ENCODE data around the gene CLCF1. TPM values are rescaled to one million over a fixed set of nuclear protein-coding genes. Genes with fewer than 3 reads are reported as not detected.

CLCF1 gene
- total RNA-seq, 1 donor: 6.9 TPM

DNA sequence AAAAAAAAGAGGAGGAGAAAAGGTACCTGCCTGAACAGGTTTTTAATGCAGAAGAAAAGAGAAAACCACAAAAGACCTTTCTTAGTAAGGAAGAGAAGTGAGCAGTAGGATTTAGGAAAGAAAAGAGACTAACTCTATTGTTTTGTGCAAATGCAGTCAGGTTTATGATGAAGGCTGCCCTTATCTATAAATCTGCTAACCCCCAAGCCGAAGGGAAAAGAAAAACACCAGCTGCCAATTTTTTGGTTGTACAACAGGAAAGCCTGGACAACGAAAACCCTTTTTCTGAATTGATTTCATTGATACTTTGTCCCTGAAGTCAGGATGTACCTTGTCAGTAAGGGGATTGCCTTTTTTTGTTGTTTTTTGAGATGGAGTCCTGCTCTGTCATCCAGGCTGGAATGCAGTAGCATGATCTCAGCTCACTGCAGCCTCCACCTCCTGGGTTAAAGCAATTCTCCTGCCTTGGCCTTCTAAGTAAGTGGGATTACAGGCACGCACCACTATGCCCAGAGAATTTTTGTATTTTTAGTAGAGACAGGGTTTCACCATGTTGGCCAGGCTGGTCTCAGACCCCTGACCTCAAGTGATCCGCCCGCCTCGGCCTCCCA lies 41.2 kb downstream of the CLCF1 start:
- H3K4me2 ChIP-seq (ENCODE audit: insufficient read depth, low read length): no peak overlapping the region
- DNase-seq (ENCODE audit: insufficient read length, low spot score, missing footprints): no peak
- no peaks in the 10 kb centered on the region for H3K9me3 ChIP-seq (ENCODE audit: low read depth, low read length)
- H3K4me1 ChIP-seq (ENCODE audit: insufficient read depth, low read length): no peaks in the 10 kb centered on the region
- no peaks in the 10 kb centered on the region for H3K27me3 ChIP-seq (ENCODE audit: insufficient read depth, low read length)
- H3K79me2 ChIP-seq (ENCODE audit: insufficient read depth, low read length): no peaks in the 10 kb centered on the region
- no peaks in the 10 kb centered on the region for H4K20me1 ChIP-seq (ENCODE audit: insufficient read depth, low read length)
- H2AFZ ChIP-seq (ENCODE audit: low read length): no peak overlapping the region
- TF ChIP-seq, protein P1, sequence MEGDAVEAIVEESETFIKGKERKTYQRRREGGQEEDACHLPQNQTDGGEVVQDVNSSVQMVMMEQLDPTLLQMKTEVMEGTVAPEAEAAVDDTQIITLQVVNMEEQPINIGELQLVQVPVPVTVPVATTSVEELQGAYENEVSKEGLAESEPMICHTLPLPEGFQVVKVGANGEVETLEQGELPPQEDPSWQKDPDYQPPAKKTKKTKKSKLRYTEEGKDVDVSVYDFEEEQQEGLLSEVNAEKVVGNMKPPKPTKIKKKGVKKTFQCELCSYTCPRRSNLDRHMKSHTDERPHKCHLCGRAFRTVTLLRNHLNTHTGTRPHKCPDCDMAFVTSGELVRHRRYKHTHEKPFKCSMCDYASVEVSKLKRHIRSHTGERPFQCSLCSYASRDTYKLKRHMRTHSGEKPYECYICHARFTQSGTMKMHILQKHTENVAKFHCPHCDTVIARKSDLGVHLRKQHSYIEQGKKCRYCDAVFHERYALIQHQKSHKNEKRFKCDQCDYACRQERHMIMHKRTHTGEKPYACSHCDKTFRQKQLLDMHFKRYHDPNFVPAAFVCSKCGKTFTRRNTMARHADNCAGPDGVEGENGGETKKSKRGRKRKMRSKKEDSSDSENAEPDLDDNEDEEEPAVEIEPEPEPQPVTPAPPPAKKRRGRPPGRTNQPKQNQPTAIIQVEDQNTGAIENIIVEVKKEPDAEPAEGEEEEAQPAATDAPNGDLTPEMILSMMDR (IDR thresholded peaks at IDR 0.05; ENCODE audit: extremely low read depth, low read depth, low read length): no peak
- no peak overlapping the region for H3K27ac ChIP-seq (ENCODE audit: low read depth, low read length)
- peaks cover under 1% of the 10 kb centered on the region for H3K36me3 ChIP-seq (ENCODE audit: insufficient read depth, low read length)
- H3K4me3 ChIP-seq (ENCODE audit: insufficient read depth, low read length): no peak overlapping the region

DNA sequence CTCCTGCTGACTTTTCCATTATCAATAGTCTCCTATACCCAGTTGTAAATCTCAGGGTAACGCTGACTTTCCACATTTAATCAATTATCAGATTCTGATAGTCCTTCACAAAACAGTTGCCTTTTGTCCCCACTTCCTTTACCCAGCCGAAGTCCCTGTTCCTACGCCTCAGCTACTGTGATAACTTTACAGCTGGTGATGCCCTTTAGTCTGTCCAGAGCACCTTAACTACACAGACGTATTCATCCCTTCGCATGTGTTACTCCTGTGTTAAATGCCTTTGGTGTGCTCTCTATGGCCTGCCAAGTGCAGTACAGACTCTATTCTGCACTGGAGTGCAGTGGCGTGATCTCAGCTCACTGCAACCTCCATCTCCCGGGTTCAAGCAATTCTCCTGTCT lies 49.9 kb downstream of the CLCF1 start:
- Histone ChIP-seq H2AFZ (ENCODE audit: low read length) (no peak overlapping the region), H3K4me1 (ENCODE audit: insufficient read depth, low read length) (peaks cover under 1% of the 10 kb centered on the region), H3K9me3 (ENCODE audit: low read depth, low read length) (no peaks in the 10 kb centered on the region), H3K79me2 (ENCODE audit: insufficient read depth, low read length) (no peaks in the 10 kb centered on the region), H3K4me3 (ENCODE audit: insufficient read depth, low read length) (no peak overlapping the region), H3K36me3 (ENCODE audit: insufficient read depth, low read length) (peaks cover 2% of the 10 kb centered on the region), H3K27ac (ENCODE audit: low read depth, low read length) (no peak overlapping the region), H3K27me3 (ENCODE audit: insufficient read depth, low read length) (no peaks in the 10 kb centered on the region), H3K4me2 (ENCODE audit: insufficient read depth, low read length) (no peak overlapping the region), H4K20me1 (ENCODE audit: insufficient read depth, low read length) (no peaks in the 10 kb centered on the region)
- TF ChIP-seq, protein P1 (IDR thresholded peaks at IDR 0.05; ENCODE audit: extremely low read depth, low read depth, low read length): no peak
- no peak for DNase-seq (ENCODE audit: insufficient read length, low spot score, missing footprints)

DNA sequence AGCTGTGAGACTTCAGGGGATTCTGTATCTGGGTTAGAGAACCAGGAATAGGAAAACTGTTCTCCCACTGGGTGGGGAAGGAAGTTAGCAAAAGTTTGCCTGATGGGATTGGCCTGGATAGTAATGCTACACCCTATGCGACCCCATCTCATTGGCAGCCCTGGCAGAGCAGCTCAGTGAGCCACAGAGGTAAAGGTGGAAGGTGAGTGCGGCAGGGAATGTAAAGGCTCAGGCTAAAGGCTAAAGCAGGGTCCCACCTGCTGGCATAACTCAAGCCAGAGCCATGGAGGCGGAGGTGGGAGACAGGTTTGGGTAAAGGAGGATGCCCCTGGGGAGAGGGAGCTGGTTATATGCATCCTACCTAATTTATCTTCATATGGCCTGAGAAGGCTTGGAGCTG lies 51.3 kb downstream of the CLCF1 start:
- H3K36me3 ChIP-seq (ENCODE audit: insufficient read depth, low read length): peaks cover 2% of the 10 kb centered on the region
- TF ChIP-seq, protein P1 (IDR thresholded peaks at IDR 0.05; ENCODE audit: extremely low read depth, low read depth, low read length): no peak
- H3K27me3 ChIP-seq (ENCODE audit: insufficient read depth, low read length): no peaks in the 10 kb centered on the region
- H3K9me3 ChIP-seq (ENCODE audit: low read depth, low read length): no peaks in the 10 kb centered on the region
- H3K79me2 ChIP-seq (ENCODE audit: insufficient read depth, low read length): no peaks in the 10 kb centered on the region
- H3K4me1 ChIP-seq (ENCODE audit: insufficient read depth, low read length): peaks cover 6% of the 10 kb centered on the region
- H3K4me2 ChIP-seq (ENCODE audit: insufficient read depth, low read length): no peak overlapping the region
- no peak overlapping the region for H3K4me3 ChIP-seq (ENCODE audit: insufficient read depth, low read length)
- no peak for DNase-seq (ENCODE audit: insufficient read length, low spot score, missing footprints)
- H3K27ac ChIP-seq (ENCODE audit: low read depth, low read length): no peak overlapping the region
- H4K20me1 ChIP-seq (ENCODE audit: insufficient read depth, low read length): no peaks in the 10 kb centered on the region
- no peak overlapping the region for H2AFZ ChIP-seq (ENCODE audit: low read length)

DNA sequence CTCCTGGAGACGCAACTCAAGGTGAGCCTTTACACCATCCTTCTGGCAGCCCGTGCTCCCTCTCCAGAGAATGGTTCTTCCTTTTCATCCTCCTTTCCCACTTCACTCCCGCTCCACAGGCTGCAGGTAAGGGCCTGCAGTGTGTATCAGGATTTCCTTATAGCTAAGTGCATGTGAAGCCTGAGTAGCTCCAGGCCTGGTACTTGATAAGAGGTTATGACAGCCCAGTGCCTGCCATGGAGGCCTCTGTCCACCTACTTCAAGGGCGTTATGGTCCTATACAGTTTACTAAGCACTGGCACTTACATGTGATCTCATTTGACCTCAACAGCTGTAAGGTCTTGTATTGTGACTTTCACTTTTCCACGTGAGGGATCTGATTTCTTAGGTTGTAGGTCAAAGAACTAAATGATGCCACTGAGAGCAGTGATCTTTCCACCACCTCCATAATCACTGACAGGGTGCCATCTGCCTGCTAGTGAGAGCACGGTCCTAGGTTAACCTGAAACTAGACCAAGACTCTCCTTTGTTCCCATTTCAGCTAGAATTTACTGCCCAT lies 52.0 kb downstream of the CLCF1 start:
- Histone ChIP-seq H3K4me3 (ENCODE audit: insufficient read depth, low read length) (no peak overlapping the region), H3K27ac (ENCODE audit: low read depth, low read length) (no peak overlapping the region), H3K4me2 (ENCODE audit: insufficient read depth, low read length) (no peak overlapping the region), H4K20me1 (ENCODE audit: insufficient read depth, low read length) (no peaks in the 10 kb centered on the region), H2AFZ (ENCODE audit: low read length) (no peak overlapping the region), H3K79me2 (ENCODE audit: insufficient read depth, low read length) (no peaks in the 10 kb centered on the region), H3K36me3 (ENCODE audit: insufficient read depth, low read length) (peaks cover 2% of the 10 kb centered on the region), H3K27me3 (ENCODE audit: insufficient read depth, low read length) (no peaks in the 10 kb centered on the region), H3K9me3 (ENCODE audit: low read depth, low read length) (no peaks in the 10 kb centered on the region), H3K4me1 (ENCODE audit: insufficient read depth, low read length) (peaks cover 7% of the 10 kb centered on the region)
- no peak for DNase-seq (ENCODE audit: insufficient read length, low spot score, missing footprints)
- TF ChIP-seq, protein P1 (IDR thresholded peaks at IDR 0.05; ENCODE audit: extremely low read depth, low read depth, low read length): no peak

All from osteoblast (primary cell).